Measurements from ENCODE around the gene ZW10. TPM values are rescaled to one million over a fixed set of nuclear protein-coding genes. Genes with fewer than 3 reads are reported as not detected.

Gene ZW10
- polyA plus RNA-seq, 1 donor from 2014 or later, result 20.8 TPM

DNA sequence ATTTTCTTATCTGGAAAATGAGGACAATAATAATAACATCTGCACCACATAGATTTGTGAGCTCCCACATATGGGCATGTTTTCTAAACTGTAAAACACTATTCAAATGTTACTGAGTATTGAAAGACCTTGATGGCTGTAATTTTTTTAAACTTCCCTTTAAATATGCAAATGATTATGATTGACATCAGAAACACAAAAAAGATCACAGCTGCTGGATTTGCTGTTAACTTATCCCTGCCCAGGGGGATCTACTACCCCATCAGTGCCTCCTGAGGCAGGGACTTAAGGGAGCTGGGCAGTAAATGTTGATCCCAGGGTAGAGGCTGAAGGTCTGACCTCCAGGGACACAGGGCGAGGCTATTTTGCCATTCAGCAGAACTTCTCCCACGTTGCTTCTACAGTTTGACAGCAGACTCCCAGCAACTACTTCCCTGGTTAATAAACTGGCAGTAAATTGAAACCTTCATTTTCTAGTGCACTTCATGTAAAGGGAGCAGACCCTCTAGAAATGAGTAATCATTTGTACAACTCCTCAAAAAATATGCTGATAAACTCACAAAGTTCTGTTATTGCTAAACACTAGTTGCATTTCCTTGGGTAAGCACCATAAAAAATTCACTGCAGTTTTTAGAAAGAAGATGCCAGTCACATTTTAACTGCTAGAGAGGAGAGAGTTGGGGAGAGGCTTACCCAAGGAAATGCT, 87.7 kb downstream of the ZW10 start:
- Histone ChIP-seq H3F3A (ENCODE audit: insufficient read depth, low read length, poor library complexity, severe bottlenecking) (no peaks in the 10 kb centered on the region), H2AFZ (ENCODE audit: low read depth, low read length) (no peak overlapping the region), H3K27ac (ENCODE audit: low read length) (no peak overlapping the region), H3K27me3 (ENCODE audit: insufficient read depth, low read depth, low read length) (no peaks in the 10 kb centered on the region), H3K9me2 (ENCODE audit: insufficient read depth, low read length) (no peaks in the 10 kb centered on the region), H3K9me3 (ENCODE audit: low read length) (no peaks in the 10 kb centered on the region), H3K79me2 (replicated peaks; ENCODE audit: insufficient read depth, low read length) (no peaks in the 10 kb centered on the region), H4K20me1 (ENCODE audit: insufficient read depth) (no peaks in the 10 kb centered on the region), H3K4me3 (ENCODE audit: low read length) (no peak overlapping the region), H3K36me3 (ENCODE audit: insufficient read depth, low read length) (no peaks in the 10 kb centered on the region), H3K4me2 (ENCODE audit: low read length) (no peak overlapping the region), H3K9ac (ENCODE audit: low read length) (no peak overlapping the region)
- TF ChIP-seq EP300 (conservative IDR thresholded peaks at IDR 0.05; ENCODE audit: poor library complexity, severe bottlenecking), result no peak
- no peak for TF ChIP-seq SMC3 (conservative IDR thresholded peaks at IDR 0.05; ENCODE audit: poor library complexity)
- TF ChIP-seq TAF1 (IDR thresholded peaks at IDR 0.05; ENCODE audit: low read depth), result no peak
- no peak for TF ChIP-seq RAD21 (conservative IDR thresholded peaks at IDR 0.05)
- no peak for TF ChIP-seq MXI1 (conservative IDR thresholded peaks at IDR 0.05; ENCODE audit: poor library complexity, severe bottlenecking)
- TF ChIP-seq EZH2 (IDR thresholded peaks at IDR 0.05; ENCODE audit: borderline replicate concordance, insufficient read depth, low read length, poor library complexity, severe bottlenecking), result no peak
- TF ChIP-seq POLR2AphosphoS5 (IDR thresholded peaks at IDR 0.05), result no peak
- TF ChIP-seq, protein P1, sequence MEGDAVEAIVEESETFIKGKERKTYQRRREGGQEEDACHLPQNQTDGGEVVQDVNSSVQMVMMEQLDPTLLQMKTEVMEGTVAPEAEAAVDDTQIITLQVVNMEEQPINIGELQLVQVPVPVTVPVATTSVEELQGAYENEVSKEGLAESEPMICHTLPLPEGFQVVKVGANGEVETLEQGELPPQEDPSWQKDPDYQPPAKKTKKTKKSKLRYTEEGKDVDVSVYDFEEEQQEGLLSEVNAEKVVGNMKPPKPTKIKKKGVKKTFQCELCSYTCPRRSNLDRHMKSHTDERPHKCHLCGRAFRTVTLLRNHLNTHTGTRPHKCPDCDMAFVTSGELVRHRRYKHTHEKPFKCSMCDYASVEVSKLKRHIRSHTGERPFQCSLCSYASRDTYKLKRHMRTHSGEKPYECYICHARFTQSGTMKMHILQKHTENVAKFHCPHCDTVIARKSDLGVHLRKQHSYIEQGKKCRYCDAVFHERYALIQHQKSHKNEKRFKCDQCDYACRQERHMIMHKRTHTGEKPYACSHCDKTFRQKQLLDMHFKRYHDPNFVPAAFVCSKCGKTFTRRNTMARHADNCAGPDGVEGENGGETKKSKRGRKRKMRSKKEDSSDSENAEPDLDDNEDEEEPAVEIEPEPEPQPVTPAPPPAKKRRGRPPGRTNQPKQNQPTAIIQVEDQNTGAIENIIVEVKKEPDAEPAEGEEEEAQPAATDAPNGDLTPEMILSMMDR (IDR thresholded peaks at IDR 0.05; ENCODE audit: poor library complexity, severe bottlenecking), result no peak
- TF ChIP-seq, protein P2, sequence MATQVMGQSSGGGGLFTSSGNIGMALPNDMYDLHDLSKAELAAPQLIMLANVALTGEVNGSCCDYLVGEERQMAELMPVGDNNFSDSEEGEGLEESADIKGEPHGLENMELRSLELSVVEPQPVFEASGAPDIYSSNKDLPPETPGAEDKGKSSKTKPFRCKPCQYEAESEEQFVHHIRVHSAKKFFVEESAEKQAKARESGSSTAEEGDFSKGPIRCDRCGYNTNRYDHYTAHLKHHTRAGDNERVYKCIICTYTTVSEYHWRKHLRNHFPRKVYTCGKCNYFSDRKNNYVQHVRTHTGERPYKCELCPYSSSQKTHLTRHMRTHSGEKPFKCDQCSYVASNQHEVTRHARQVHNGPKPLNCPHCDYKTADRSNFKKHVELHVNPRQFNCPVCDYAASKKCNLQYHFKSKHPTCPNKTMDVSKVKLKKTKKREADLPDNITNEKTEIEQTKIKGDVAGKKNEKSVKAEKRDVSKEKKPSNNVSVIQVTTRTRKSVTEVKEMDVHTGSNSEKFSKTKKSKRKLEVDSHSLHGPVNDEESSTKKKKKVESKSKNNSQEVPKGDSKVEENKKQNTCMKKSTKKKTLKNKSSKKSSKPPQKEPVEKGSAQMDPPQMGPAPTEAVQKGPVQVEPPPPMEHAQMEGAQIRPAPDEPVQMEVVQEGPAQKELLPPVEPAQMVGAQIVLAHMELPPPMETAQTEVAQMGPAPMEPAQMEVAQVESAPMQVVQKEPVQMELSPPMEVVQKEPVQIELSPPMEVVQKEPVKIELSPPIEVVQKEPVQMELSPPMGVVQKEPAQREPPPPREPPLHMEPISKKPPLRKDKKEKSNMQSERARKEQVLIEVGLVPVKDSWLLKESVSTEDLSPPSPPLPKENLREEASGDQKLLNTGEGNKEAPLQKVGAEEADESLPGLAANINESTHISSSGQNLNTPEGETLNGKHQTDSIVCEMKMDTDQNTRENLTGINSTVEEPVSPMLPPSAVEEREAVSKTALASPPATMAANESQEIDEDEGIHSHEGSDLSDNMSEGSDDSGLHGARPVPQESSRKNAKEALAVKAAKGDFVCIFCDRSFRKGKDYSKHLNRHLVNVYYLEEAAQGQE (IDR thresholded peaks at IDR 0.05; ENCODE audit: borderline replicate concordance), result no peak

DNA sequence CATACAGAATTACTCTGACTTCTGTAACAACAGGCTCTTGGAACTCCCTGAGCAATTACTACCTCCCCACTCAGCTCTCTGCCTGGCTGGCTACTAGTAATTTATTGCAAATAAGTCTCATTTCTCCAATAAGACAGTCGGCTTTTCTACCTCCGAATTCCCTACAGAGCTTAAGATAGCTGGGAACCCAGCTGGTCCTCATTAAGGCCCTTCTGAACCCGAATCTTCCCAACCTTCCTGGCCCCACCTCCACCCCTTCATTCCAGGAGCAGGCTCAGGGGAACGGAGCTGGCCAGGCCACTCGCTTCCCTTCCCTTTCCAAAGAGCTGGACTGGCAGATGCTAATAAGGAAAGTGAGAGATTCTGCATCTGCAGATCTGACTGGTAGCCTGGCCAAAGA, 89.0 kb downstream of the ZW10 start:
- Histone ChIP-seq H3K36me3 (ENCODE audit: insufficient read depth, low read length) (no peaks in the 10 kb centered on the region), H4K20me1 (ENCODE audit: insufficient read depth) (no peaks in the 10 kb centered on the region), H3F3A (ENCODE audit: insufficient read depth, low read length, poor library complexity, severe bottlenecking) (no peaks in the 10 kb centered on the region), H3K27ac (ENCODE audit: low read length) (no peak overlapping the region), H3K9me3 (ENCODE audit: low read length) (no peaks in the 10 kb centered on the region), H2AFZ (ENCODE audit: low read depth, low read length) (no peak overlapping the region), H3K4me3 (ENCODE audit: low read length) (no peak overlapping the region), H3K27me3 (ENCODE audit: insufficient read depth, low read depth, low read length) (no peaks in the 10 kb centered on the region), H3K79me2 (replicated peaks; ENCODE audit: insufficient read depth, low read length) (no peaks in the 10 kb centered on the region), H3K9me2 (ENCODE audit: insufficient read depth, low read length) (no peaks in the 10 kb centered on the region), H3K4me2 (ENCODE audit: low read length) (no peak overlapping the region), H3K9ac (ENCODE audit: low read length) (no peak overlapping the region)
- TF ChIP-seq SMC3 (conservative IDR thresholded peaks at IDR 0.05; ENCODE audit: poor library complexity) (no peak), EP300 (conservative IDR thresholded peaks at IDR 0.05; ENCODE audit: poor library complexity, severe bottlenecking) (no peak), EZH2 (IDR thresholded peaks at IDR 0.05; ENCODE audit: borderline replicate concordance, insufficient read depth, low read length, poor library complexity, severe bottlenecking) (no peak), RAD21 (conservative IDR thresholded peaks at IDR 0.05) (no peak), POLR2AphosphoS5 (IDR thresholded peaks at IDR 0.05) (no peak), MXI1 (conservative IDR thresholded peaks at IDR 0.05; ENCODE audit: poor library complexity, severe bottlenecking) (no peak), TAF1 (IDR thresholded peaks at IDR 0.05; ENCODE audit: low read depth) (no peak)
- TF ChIP-seq, protein P2 (IDR thresholded peaks at IDR 0.05; ENCODE audit: borderline replicate concordance), result no peak
- TF ChIP-seq, protein P1 (IDR thresholded peaks at IDR 0.05; ENCODE audit: poor library complexity, severe bottlenecking), result no peak
